Activated CD4-positive, alpha-beta T cell treated with anti-CD3 and anti-CD28 coated beads for 1 hour (primary cell): ENCODE results near the gene THSD8.

ENCODE experiments used
- DNase-seq: peaks from one replicate; pipeline ENCODE4 v3.0.0-alpha.2; 2020

Gene THSD8

GRCh38 chr19:12782174-12782423 lies 19.8 kb upstream of the THSD8 start:
- no peak for DNase-seq

GRCh38 chr19:12782424-12783290 lies 19.2 kb upstream of the THSD8 start:
- peak; percentile 88 for DNase-seq

DNA sequence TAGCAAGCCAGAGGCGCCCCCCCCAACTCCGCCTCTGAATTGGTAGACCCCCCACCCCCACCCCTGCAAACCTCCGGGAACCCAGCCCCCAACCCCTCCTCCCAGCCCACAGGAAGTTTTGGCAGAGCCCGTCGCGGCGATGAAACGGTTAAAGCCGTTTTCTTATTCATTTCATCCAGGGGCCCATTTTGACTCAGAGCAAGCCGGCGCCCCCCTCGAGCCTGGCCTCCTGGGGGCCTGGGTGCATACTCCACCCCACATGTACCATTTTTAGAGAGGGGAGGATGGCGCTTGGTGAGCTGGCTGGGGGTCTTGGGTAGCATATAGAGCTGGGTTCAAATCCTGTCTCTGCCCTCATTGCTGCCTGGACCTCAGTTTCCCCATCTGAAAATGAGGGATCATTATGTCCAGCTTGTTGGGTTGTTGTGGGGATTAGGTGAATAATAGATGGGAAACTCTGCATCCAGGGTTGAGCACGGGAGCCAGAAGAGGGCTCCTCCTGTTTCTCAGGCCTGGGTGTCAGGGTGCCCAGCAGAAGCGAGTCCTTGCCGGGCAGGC lies 18.5 kb upstream of the THSD8 start:
- no peak for DNase-seq

- DNase-seq = no peak
These were observed 17.9 kb upstream of the THSD8 start for GRCh38 chr19:12783849-12784393.

DNA sequence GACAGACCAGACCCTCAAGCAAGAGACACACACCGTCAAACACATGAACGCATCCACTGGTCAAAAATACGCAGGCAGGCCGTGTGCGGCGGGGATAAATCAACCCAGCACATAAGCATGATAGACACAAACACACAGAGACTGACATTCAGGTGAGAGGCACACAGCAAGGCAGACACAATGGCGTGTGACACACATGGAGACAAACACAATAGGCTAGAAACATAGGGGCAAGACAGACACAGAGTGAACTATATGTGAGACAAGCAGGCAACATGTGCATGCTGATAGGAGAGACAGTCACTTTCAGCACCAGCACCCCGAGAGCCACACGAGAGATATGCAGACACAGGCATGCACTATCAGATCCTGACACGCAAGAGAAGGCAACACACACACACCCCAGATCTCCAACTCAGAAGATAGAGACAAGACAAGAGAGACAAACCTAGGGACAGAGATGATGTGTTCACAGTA lies 17.4 kb upstream of the THSD8 start:
- no peak for DNase-seq

DNA sequence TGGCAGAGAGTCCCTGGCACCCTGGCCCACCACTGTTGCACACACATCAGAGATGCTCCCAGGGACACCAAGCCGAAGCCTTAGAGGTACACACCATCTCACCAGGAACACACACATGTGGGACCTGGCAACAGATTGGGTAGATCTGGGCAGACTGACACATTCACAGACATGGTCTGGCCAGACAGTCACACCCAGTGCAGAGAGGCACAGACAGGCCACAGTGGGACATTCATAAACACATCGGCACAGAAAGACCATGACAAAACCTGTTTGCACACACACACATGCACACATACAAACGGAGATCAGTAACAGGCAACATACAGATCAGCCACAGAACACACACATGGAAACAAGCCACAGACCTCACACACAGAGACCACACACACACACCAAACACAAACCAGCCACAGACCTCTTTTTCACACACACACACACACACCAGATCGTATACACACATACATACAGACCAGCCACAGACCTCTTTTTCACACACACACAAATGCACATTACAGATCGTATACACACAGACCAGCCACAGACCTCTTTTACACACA lies 16.9 kb upstream of the THSD8 start:
- no peak for DNase-seq

DNA sequence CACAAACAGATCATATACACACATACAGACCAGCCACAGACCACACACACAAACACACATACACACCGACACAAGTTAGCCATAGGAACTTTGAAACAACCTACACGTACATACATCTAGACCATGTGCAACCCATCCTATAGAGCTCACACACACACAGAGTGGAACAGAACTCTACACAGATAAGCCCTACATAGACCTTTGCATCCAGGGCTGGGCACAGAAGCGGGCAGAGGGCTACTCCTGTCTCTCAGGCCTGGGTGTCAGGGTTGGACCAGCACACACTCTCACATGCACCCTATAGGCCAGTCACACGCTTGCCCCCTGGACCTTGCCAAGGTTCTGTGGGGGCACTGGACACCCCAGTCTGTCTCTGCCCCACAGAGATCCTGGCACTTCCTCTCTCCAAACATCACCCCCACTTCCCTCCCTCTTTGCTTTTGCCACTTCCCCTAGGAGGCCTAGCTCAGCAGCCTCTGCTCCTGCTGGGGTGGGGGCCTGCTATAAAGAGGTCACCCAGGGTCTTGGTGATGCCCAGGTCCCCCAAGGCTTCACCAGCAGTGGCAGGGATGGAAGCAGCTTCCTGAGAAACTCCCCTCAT lies 16.3 kb upstream of the THSD8 start:
- DNase-seq = no peak

GRCh38 chr19:12786141-12786870 lies 15.6 kb upstream of the THSD8 start:
- no peak for DNase-seq

GRCh38 chr19:12786952-12787351 lies 14.9 kb upstream of the THSD8 start:
- DNase-seq = no peak

DNA sequence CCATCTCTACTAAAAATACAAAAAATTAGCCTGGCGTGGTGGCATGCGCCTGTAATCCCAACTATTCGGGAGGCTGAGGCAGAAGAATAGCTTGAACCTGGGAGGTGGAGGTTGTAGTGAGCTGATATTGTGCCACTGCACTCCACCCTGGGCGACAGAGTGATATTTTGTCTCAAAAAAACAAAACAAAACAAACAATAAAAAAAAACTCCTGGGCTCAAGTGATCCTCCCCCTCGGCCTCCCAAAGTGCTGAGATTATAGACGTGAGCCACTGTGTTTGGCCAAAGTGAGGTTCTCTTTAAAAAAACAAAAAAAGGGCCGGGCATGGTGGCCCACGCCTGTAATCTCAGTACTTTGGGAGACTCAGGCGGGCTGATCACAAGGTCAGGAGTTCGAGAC lies 14.4 kb upstream of the THSD8 start:
- DNase-seq = no peak

GRCh38 chr19:12788042-12788681 lies 13.7 kb upstream of the THSD8 start:
- no peak for DNase-seq

DNA sequence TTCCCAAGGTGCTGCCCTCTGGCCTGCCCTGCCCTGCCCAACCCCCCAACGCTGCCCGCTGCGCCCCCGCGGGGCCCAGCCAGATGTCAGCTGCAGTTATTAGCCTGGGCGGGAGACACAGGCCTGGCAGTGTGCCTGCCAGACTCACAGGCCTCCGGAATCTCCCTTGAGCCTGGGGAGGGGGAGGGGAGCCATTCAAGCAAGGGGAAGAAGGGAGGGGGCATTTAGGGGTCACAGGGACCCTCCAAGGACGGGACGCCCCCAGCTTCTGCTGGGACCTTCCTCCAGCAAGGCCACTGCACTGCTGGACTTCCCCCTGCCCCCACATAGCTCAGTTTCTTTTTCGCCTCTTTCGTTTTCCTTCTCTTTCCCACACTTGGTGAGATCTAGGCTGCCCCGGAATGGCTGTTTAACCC lies 13.2 kb upstream of the THSD8 start:
- DNase-seq = no peak

GRCh38 chr19:12789098-12789903 lies 12.6 kb upstream of the THSD8 start:
- DNase-seq = no peak

DNA sequence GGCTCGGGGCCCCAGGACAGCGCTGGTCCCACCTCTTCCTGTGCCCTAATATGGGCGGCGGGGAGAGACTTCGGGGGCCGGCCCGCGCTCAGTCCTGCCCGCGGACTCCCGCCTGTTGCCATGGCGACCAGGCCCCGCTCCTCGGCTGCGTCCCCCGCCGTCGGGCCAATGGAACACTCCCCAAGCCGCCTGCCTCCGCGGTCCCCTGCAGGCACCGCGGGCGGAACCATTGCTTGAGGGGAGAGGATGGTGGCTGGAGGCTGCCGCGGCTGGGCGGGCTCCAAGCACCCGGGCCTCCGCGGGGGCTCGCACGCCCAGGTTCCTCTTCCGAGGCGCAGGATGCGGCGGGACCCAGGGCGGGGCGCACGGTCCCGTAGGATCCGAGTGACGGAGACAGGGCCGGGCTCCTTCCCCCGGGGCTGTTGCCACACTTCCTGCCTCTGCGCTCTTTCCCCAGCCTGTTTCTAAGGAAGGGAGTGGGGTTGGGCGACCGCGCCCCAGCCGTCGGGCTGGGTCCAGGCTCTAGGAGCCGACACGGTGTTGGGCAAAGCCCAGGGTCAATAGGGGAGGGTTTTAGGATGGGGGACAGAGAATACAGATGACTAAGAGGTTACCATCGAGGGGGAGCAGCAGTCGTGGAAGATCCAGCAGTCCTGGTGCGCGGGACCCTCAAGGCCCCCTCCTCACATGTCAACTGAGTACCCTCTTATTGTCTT lies 11.8 kb upstream of the THSD8 start:
- peak; percentile 82 for DNase-seq

GRCh38 chr19:12790628-12791344 lies 11.1 kb upstream of the THSD8 start:
- DNase-seq = no peak

GRCh38 chr19:12791345-12792050 lies 10.4 kb upstream of the THSD8 start, which contains the start of gene JUNB:
JUNB (plus strand) TSS chr19:12791486; CDS start chr19:12791772, 286 bp downstream.
- DNase-seq = peak; percentile 99

GRCh38 chr19:12792051-12792852 lies 9.6 kb upstream of the THSD8 start:
- peak; percentile 64 for DNase-seq

DNA sequence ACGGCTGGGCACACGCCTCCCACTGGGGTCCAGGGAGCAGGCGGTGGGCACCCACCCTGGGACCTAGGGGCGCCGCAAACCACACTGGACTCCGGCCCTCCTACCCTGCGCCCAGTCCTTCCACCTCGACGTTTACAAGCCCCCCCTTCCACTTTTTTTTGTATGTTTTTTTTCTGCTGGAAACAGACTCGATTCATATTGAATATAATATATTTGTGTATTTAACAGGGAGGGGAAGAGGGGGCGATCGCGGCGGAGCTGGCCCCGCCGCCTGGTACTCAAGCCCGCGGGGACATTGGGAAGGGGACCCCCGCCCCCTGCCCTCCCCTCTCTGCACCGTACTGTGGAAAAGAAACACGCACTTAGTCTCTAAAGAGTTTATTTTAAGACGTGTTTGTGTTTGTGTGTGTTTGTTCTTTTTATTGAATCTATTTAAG lies 9.0 kb upstream of the THSD8 start:
- DNase-seq = no peak
